ENCODE measurements around the gene PKMYT1.

Gene PKMYT1

GRCh38 chr16:2975161-2975795 is 5.0 kb downstream of the PKMYT1 start:
- Histone ChIP-seq H3K27me3 (replicated peaks) (no peaks in the 10 kb centered on the region), H3K27ac (no peak overlapping the region), H3K36me3 (replicated peaks) (no peaks in the 10 kb centered on the region), H3K4me3 (ENCODE audit: low read depth, low read length) (no peak overlapping the region)
- no peak for DNase-seq
- TF ChIP-seq, protein P1, sequence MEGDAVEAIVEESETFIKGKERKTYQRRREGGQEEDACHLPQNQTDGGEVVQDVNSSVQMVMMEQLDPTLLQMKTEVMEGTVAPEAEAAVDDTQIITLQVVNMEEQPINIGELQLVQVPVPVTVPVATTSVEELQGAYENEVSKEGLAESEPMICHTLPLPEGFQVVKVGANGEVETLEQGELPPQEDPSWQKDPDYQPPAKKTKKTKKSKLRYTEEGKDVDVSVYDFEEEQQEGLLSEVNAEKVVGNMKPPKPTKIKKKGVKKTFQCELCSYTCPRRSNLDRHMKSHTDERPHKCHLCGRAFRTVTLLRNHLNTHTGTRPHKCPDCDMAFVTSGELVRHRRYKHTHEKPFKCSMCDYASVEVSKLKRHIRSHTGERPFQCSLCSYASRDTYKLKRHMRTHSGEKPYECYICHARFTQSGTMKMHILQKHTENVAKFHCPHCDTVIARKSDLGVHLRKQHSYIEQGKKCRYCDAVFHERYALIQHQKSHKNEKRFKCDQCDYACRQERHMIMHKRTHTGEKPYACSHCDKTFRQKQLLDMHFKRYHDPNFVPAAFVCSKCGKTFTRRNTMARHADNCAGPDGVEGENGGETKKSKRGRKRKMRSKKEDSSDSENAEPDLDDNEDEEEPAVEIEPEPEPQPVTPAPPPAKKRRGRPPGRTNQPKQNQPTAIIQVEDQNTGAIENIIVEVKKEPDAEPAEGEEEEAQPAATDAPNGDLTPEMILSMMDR (IDR thresholded peaks at IDR 0.05; ENCODE audit: low read depth, low read length, missing control alignments): no peak
- in situ Hi-C loops (cut with HindIII; ENCODE audit: low pct_ligation_motif_present, low sequenced_read_pairs): no loop called here

- H3K36me3 ChIP-seq (replicated peaks): no peaks in the 10 kb centered on the region
- H3K27me3 ChIP-seq (replicated peaks): no peaks in the 10 kb centered on the region
- in situ Hi-C loops (cut with HindIII; ENCODE audit: low pct_ligation_motif_present, low sequenced_read_pairs): no loop called here
- no peak overlapping the region for H3K4me3 ChIP-seq (ENCODE audit: low read depth, low read length)
- no peak overlapping the region for H3K27ac ChIP-seq
- no peak for DNase-seq
- TF ChIP-seq, protein P1 (IDR thresholded peaks at IDR 0.05; ENCODE audit: low read depth, low read length, missing control alignments): no peak
These were observed 5.8 kb downstream of the PKMYT1 start for GRCh38 chr16:2974319-2975056.

GRCh38 chr16:2973605-2974318 is 6.5 kb downstream of the PKMYT1 start:
- H3K27ac ChIP-seq: no peak overlapping the region
- H3K4me3 ChIP-seq (ENCODE audit: low read depth, low read length): no peak overlapping the region
- in situ Hi-C loops (cut with HindIII; ENCODE audit: low pct_ligation_motif_present, low sequenced_read_pairs): no loop called here

GRCh38 chr16:2973093-2973492 is 7.2 kb downstream of the PKMYT1 start:
- in situ Hi-C loops (cut with HindIII; ENCODE audit: low pct_ligation_motif_present, low sequenced_read_pairs): no loop called here
- H3K36me3 ChIP-seq (replicated peaks): no peaks in the 10 kb centered on the region
- TF ChIP-seq, protein P1 (IDR thresholded peaks at IDR 0.05; ENCODE audit: low read depth, low read length, missing control alignments): no peak
- no peak overlapping the region for H3K27ac ChIP-seq
- no peaks in the 10 kb centered on the region for H3K27me3 ChIP-seq (replicated peaks)
- no peak for DNase-seq
- no peak overlapping the region for H3K4me3 ChIP-seq (ENCODE audit: low read depth, low read length)

More at GRCh38 chr16:2973605-2974318, 6.5 kb downstream of the PKMYT1 start:
- Histone ChIP-seq H3K27me3 (replicated peaks) (no peaks in the 10 kb centered on the region), H3K36me3 (replicated peaks) (no peaks in the 10 kb centered on the region)
- DNase-seq: no peak
- TF ChIP-seq, protein P1 (IDR thresholded peaks at IDR 0.05; ENCODE audit: low read depth, low read length, missing control alignments): no peak

- TF ChIP-seq, protein P1 (IDR thresholded peaks at IDR 0.05; ENCODE audit: low read depth, low read length, missing control alignments): no peak
- DNase-seq: no peak
- Histone ChIP-seq H3K27me3 (replicated peaks) (peaks cover 8% of the 10 kb centered on the region), H3K36me3 (replicated peaks) (no peaks in the 10 kb centered on the region), H3K4me3 (ENCODE audit: low read depth, low read length) (no peak overlapping the region), H3K27ac (no peak overlapping the region)
- in situ Hi-C loops (cut with HindIII; ENCODE audit: low pct_ligation_motif_present, low sequenced_read_pairs): no loop called here
These were observed 8.1 kb downstream of the PKMYT1 start for GRCh38 chr16:2971985-2972784.
